ENCODE results near the gene SH2B2.
"Not testable (repeated sequence)": the region's sequence is repeated elsewhere in the genome, so short reads cannot be mapped to it uniquely, and the experiment has no call there.

GRCh38 chr7:102363549-102364393 lies 77.1 kb downstream of the SH2B2 start:
- not testable (repeated sequence) for TF ChIP-seq CTCF, POLR2A (IDR thresholded peaks at IDR 0.05)

Data from lower leg skin (tissue), 3 donors.